Measurements from ENCODE around the gene SUSD3. TPM values are rescaled to one million over a fixed set of nuclear protein-coding genes. Genes with fewer than 3 reads are reported as not detected.
A peak's percentile ranks its signal among the peaks of the same experiment; 100 is the strongest.

Gene SUSD3
- total RNA-seq, 4 donors from 2014 or later, result 6.8 to 24.2 (median 12.8) TPM

DNA sequence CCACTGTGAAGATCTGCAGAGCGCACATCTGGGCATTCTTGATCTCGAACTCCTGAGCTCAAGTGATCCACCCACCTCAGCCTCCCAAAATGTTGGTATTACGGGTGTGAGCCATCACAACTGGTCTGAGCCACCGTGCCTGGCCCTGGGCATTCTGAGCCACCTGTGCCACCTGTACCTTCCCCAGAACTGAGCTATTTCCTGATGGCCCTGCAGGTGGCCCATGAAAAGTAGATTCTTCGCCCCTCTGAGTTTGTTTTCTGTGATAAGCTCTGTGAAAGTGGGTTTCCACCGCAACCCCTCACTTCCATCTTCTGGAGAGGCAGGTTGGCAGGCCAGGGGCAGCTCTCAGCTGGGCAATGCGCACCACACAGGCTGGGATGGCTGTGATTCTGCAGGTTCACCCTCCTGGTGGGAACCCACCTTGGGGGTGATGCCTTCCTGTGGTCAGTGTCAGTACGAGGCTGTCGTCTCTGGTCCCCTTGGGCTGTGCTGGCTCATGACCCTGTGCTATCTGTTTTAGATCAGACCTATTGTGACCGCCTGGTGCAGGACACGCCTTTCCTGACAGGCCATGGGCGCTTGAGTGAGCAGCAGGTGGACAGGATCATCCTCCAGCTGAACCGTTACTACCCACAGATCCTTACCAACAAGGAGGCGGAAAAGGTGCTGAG is 48.8 kb downstream of the SUSD3 start:
- TF ChIP-seq, protein P1, sequence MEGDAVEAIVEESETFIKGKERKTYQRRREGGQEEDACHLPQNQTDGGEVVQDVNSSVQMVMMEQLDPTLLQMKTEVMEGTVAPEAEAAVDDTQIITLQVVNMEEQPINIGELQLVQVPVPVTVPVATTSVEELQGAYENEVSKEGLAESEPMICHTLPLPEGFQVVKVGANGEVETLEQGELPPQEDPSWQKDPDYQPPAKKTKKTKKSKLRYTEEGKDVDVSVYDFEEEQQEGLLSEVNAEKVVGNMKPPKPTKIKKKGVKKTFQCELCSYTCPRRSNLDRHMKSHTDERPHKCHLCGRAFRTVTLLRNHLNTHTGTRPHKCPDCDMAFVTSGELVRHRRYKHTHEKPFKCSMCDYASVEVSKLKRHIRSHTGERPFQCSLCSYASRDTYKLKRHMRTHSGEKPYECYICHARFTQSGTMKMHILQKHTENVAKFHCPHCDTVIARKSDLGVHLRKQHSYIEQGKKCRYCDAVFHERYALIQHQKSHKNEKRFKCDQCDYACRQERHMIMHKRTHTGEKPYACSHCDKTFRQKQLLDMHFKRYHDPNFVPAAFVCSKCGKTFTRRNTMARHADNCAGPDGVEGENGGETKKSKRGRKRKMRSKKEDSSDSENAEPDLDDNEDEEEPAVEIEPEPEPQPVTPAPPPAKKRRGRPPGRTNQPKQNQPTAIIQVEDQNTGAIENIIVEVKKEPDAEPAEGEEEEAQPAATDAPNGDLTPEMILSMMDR (IDR thresholded peaks at IDR 0.05), result no peak
- DNase-seq (ENCODE audit: low spot score) (peak; percentile 19), ATAC-seq (ENCODE audit: low FRiP score) (no peak)

DNA sequence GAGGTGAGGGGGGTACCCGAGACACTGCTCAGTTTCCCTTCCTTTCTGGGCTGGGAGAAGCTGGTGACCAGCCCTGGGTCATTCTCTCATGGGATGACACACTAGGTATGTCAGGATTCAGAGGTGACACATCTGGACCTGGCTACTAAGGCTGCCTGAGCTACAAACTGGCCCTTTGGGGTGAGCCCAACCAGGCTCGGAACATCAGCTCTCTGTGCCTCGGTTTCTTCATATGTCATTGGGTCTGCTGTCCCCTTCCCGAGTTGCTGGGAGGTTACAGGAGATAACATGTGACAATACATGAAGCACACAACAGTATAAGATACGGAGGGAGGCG is 49.3 kb downstream of the SUSD3 start:
- DNase-seq (ENCODE audit: low spot score), result peak; percentile 13
- TF ChIP-seq, protein P1 (IDR thresholded peaks at IDR 0.05), result no peak
- no peak for ATAC-seq (ENCODE audit: low FRiP score)

DNA sequence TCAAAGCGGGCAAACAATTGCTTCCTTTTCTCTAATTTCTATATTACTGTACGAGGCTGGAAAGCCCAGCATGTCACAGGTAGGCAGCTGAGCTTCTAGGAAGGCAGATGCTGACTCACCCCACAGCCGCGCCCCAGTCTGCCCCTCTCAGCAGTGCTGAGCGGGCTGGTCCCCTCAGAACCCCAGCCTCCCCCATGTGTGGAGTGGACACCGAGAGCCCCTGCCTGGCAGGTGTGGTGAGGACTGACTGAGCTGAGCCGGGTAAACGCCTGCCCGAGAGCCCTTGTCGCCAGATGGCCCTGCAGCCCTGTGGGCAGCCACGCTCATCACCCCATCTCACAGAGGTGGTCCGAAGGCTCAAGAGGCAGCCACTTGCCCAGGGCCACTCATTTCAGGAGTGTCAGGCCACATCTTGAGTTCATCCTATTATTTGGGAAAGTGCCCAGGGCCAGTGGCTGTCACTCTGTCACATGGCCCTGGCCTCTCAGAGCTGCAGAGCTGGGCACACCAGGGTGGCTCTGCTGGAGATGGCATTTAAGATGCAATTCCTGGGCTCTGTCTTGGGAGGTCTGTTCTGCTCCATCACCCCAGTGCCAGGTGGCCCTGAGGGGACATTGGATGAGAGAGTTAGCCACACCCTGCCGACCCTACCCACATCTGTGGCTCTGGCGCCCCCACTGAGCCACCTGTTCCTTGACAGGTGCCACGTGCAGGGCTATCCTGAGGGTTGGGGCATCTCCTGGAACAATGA is 50.0 kb downstream of the SUSD3 start:
- TF ChIP-seq, protein P1 (IDR thresholded peaks at IDR 0.05), result no peak
- DNase-seq (ENCODE audit: low spot score) (peak; percentile 18), ATAC-seq (ENCODE audit: low FRiP score) (no peak)

DNA sequence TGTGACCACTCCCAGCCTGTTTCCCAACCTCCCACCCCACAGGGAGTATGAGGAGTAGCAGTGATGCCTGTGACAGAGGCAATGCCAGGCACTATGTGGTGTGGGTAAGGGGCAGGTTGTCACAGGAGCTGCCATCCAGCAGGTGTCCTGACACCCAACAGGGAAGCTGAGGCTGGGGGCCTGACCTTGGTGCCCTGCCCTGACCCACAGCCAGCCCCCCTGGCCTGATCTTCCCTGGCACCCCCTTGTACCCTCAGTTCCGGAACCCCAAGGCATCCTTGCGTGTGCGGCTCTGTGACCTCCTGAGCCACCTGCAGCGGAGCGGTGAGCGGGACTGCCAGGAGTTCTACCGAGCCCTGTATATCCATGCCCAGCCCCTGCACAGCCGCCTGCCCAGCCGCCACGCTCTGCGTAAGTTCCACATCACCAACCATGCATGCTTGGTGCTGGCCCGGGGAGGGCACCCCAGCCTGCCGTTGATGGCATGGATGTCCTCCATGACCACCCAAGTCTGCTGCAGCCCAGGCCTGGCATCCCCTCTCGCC is 51.9 kb downstream of the SUSD3 start:
- TF ChIP-seq, protein P1 (IDR thresholded peaks at IDR 0.05), result no peak
- ATAC-seq (ENCODE audit: low FRiP score), result no peak

DNA sequence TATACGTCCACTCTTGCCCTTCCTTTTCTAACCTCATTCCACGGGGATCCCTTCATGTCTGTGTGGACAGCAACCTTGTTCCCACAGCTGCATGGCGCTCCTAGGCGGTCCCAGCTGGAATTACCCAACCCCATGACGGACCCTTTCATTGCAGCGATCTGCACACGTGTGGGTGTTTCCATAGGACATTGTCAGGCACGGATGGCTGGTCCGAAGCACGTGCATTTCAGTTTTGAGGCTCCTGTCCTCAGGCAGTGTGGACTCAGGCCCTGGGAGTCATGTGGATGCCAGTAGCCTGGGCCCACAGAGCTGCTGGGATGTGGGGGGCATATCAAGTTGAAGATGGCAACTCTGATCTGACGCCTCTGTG is 52.5 kb downstream of the SUSD3 start:
- ATAC-seq (ENCODE audit: low FRiP score) (no peak), DNase-seq (ENCODE audit: low spot score) (peak; percentile 16)
- TF ChIP-seq, protein P1 (IDR thresholded peaks at IDR 0.05), result no peak

More for the DNA sequence above, 51.9 kb downstream of the SUSD3 start:
- DNase-seq (ENCODE audit: low spot score), result peak; percentile 17

DNA sequence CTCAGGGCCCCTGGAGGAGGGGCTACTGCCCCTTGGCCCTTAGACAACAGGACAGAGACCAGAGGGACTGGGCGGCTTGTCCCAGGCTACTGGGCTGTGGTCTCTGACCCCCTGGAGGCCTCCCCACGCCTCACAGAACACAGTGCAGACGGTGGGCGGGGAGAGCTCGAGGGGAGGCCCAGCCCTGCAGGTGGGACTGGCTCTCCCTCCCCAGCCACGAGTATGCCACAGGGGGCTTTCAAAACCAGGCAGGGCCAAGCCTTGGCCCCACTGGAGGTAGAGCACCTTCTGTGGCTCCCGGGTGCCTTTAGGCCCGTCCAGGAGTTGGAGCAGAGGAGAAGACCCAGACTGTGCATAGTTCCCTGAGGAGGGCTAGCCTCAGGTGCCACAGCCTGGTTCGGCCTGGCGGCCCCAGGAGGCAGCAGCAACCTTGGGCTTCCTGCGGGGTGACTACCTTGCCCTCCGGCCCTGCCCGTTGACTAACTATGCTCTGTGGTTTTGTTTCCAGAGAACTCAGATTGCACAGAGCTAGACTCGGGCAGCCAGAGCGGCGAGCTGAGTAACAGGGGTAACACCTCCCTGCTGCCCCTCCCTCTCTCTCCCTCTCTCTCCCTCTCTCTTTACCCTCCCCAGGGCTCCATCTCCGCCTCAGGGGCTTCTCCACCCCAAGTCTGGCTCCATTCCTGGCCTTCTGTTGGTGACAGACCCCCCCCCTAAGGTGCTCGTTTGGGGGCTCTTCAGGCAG is 53.0 kb downstream of the SUSD3 start:
- ATAC-seq (ENCODE audit: low FRiP score) (no peak), DNase-seq (ENCODE audit: low spot score) (peak; percentile 21)

More for the DNA sequence above, 53.0 kb downstream of the SUSD3 start:
- TF ChIP-seq, protein P1 (IDR thresholded peaks at IDR 0.05), result no peak

Data from omental fat pad (tissue), 4 donors.